ENCODE data around the gene PCSK4.
"Not testable (repeated sequence)": the region's sequence is repeated elsewhere in the genome, so short reads cannot be mapped to it uniquely, and the experiment has no call there.

PCSK4 gene

DNA sequence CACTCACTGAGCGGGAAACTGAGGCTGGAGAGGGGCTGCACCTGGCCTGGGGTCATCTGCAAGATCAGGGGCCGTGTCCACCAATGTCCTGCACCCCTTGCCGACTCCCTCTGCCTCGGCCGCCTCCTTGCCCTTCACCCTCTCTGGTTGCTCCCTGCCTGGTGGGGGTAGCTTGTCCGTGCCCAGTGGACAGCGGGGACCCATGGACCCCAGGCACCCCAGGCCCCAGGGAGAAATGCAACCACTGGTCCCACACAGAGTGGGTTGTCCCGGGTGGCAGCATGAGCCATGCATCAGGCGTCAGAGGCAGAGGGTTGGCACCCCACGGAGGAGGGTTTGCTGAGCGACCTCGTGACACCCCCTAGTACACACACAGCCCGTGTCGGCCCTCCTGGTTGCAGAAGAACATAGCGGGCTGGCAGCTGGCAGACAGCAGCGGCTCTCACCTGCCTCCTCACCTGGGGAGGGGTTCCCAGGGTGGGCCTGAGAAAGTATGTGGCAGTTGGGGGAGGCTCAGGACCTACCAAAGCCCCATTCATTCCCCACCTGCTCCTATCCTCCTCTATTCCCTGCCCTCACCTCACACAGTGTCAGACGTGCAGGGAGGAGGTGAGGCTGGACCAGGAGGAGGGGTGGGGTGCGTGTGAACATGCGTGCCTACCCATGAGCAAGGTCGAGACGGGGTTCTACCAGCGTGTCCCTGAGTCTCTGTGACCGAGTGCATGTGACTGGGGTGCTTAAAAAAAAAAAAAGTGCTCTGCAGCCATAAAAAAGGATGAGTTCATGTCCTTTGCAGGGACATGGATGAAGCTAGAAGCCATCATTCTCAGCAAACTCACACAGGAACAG is 14.0 kb upstream of the PCSK4 start:
- no peak for DNase-seq (ENCODE audit: low spot score)

DNA sequence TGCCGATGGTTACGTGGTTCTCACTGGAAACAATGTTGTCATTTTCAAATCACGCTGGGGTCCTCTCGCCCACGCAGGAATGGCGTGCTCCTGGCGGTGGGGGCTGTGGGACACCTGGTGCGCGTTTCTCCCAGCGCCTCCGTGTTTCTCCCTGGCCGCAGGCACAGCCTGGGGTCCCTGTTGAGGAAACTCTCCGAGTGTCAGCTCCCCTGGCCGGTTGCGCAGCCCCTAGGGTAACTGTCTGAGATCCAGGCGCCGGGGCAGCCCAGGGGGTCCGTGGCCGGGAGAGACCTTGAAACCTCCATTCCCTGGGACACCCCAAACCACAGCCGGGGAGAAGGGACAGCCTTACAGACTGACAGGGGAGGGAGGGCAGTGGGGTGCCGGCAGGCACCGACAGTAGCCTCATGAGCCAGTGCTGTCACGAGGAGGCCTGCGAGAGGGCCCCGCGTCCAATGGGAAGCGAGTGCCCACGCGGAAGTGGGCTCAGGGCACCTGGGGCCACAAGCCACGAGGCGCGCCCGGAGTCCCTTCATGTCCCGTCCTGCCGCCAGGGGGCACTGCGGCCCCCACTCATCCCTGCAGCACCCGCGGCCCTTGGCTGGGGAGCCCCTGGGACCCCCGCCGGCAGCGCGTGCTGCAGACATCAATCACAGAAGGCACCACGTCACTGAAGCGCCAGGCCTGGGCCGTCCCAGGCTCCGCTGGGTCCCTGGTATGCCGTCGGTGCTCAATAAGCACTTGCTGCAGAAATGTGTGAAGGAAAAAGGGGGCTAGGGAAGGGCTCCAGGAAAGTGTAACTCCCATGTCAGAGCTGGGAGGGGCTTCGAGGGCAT is 13.2 kb upstream of the PCSK4 start:
- peak; percentile 33 for DNase-seq (ENCODE audit: low spot score)

GRCh38 chr19:1502433-1503088 is 12.4 kb upstream of the PCSK4 start:
- no peak for DNase-seq (ENCODE audit: low spot score)

- no peak for DNase-seq (ENCODE audit: low spot score)
Observed at GRCh38 chr19:1501200-1501595, 11.0 kb upstream of the PCSK4 start.

GRCh38 chr19:1499231-1499630 is 9.1 kb upstream of the PCSK4 start:
- not testable (repeated sequence) for DNase-seq (ENCODE audit: low spot score)

DNA sequence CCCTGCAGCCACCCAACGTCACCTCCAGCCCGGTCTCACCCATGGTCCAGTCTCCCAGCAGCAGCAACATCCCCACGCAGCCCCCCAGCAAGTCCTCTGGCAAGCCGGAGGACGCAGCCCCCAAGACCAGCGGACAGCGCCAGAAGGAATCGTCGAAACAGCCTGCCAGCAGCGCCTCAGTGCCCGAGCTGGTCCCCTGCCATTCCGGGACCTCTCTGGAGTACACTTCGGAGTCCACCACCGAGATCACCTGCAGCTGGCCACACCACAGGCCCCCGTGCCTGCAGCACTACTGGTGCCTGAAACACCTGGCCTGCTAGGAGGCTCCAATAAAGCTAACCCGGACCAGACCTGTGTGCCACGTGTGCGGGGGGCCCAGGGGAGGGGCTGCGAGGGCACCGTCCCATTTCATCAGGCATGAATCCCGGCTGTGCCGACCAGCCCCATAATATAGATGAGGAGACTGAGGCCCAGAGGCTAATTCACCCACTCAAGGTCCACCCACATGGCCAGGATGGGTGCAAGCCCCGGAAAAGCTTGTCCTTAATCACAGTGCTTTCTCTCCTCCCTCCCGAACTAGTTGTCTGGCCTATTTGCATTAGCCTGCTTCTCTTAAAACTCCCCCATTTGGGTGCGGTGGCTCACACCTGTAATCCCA is 7.6 kb upstream of the PCSK4 start:
- no peak for DNase-seq (ENCODE audit: low spot score)

DNA sequence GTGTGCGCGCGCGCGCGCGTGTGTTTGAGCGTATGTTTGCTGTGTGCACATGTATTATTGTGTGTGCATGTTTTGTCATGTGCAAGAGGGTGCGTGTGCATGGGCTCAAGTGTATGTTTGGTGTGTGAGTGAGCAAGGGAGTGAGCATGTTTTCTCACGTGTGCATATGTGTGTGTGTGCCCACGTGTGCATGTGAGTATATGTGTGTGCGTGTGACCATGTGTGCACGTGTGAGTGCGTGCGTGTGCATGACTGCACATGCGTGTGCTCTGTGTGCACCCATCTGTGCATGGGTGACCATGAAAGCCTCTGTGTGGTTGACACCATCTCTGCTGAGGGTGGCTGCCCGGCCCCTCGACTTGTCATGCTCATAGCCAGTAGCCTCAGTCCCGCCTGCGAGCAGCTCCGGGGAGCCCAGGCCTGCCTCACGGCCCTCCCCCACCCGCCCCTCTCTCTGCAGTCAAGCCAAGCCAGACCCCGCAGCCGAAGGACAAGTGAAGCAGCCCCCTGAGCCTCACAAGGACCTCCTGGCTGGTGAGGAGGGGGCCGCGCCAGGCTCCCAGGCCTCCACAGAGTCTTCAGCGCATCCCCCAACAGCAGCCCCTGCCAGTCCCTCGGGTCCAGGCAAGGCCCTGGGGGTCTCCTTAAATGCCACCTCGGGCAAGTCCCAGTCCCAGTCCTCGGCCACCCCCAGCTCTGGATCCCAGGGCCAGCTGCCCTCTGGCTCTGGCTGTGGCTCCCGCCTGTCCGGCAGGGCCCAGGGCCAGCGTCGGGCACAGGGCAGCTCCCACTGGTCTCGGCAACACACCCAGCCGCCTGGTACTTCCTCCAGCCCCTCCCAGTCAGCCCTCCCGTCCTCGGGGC is 6.8 kb upstream of the PCSK4 start:
- no peak for DNase-seq (ENCODE audit: low spot score)

GRCh38 chr19:1495799-1496713 is 5.9 kb upstream of the PCSK4 start:
- no peak for DNase-seq (ENCODE audit: low spot score)

DNA sequence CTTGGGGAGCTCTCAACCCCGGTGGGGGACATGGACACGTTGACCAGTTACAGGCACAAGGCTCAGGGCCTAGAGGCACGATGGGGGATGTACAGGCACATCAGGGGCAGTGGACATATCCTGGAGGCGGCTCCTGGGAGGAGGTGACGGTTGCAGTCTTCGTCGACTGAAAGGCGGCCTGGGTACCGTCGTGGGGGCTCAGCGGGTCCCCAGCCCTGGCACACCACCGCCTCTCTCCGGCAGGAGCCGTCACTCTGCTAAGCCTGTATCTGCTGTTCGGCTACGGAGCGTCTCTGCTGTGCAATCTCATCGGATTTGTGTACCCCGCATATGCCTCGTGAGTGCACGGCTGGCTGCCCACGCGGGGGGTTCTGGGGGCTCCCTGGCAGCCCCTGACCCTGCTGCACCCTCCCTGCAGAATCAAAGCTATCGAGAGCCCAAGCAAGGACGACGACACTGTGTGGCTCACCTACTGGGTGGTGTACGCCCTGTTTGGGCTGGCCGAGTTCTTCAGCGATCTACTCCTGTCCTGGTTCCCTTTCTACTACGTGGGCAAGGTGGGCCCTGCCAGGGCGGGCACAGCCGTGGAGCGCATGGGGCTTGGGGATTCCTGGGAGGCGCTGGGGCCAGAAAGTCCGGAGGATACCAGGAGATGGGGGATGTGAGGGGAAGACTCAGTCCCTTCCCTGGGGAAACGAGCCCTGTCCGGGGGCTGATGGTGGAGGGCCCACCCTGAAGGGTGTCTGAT is 5.1 kb upstream of the PCSK4 start:
- no peak for DNase-seq (ENCODE audit: low spot score)

GRCh38 chr19:1494115-1494815 is 4.1 kb upstream of the PCSK4 start:
- DNase-seq (ENCODE audit: low spot score): no peak

DNA sequence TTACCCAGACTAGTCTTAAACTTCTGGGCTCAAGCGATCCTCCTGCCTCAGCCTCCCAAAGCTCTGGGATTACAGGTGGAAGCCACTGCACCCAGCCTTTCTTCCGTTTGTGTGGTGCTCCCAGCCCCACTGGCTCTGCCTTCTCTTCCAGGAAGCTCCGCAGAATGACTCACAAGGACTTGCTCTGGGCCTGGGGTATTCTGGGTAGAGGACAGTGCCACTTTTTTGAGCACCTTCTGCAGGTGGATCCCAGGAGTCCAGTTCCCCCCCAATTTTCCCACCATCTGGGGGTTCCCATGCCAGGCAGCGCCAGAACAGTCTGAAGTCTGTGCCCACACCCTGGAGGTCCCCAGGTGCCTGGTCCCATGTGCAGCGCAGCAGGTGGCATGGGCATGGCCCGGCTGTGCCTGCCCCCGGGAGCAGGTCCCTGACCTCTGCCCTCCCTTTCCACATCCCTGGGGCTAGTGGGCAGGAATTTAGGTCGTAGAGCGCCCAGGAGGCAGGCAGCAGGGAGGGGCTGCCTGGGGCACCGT is 2.4 kb upstream of the PCSK4 start:
- DNase-seq (ENCODE audit: low spot score): no peak

DNA sequence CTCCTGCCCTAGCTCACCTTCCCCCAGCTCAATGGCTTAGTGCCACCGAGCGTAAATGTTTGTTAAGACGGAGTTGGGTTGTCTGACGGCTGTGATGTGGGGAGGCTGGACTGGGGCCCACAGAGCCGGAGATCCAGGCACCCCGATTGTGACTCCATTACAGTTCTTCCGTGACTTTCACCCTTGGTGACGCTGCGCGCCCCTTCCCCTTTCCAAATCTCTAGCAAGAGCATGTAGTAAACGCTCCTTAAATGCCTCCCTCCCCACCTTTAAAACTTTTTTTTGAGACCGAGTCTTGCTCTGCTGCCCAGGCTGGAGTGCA is 1.7 kb upstream of the PCSK4 start:
- no peak for DNase-seq (ENCODE audit: low spot score)

DNA sequence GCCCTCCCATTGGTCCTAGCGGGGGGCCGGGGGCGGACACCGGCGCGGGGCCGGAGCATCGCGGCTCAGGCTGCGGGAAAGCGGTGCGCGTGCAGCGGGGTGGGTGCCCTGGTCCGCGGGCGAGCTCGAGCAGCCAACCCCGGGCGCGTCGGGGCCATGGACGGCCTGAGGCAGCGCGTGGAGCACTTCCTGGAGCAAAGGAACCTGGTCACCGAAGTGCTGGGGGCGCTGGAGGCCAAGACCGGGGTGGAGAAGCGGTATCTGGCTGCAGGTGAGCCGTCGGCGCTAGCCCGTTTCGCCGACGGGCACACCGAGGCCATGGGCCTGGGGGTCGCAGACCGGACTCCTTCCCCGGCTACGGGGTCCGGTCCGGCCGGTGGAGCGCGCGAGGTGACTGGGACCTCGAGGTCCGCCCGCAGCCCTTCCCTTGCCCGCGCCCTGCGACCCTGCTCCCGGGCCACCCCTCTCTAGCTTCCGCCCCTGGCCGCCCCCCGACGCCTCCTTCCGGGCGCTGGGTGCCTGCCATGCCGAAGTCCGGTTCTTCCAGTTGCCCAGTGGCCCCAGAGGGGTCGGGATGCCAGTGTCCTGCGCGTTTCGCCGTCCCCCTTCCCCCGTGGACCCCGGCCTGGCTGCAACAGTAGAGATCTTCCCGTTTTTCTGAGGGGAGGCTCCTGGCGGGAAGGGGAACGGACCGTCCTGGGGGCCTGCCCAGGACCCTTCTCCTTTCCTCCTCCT is 1.1 kb upstream of the PCSK4 start, which contains the start of gene REEP6:
TSS of gene REEP6 (plus strand) at position 68 of the 735 bp plus-strand sequence. CDS start at position 157, 89 bp downstream.
- no peak for DNase-seq (ENCODE audit: low spot score)

- no peak for DNase-seq (ENCODE audit: low spot score)
Observed at GRCh38 chr19:1489463-1490310, 463 bp downstream of the PCSK4 start.

DNA sequence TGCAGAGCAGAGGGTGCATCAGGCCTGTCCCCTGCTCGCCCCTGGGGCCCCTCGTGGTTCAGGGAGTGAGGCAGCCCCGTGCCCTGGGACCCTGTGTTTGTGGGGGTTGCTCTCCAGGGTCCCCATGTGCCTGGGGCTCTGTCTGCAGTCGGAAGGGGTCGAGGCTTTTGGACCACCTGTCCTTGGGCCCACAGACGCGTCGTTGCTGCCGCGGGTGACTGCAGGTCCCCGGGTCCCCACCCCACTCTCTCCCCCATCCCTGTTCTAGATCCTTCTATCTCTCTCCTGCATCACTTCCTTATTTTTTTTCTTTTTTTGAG is 1.9 kb downstream of the PCSK4 start:
- DNase-seq (ENCODE audit: low spot score): no peak

- DNase-seq (ENCODE audit: low spot score): no peak
Observed at GRCh38 chr19:1487576-1488281, 2.4 kb downstream of the PCSK4 start.

Measured in SW480 (cell line).